HEK293 (cell line): ENCODE results near the gene NUDT16L1.

Experiments
- KLF1 ChIP-seq: fragments of 450-650 bp; formaldehyde crosslinking; IDR thresholded peaks from 2 replicates; pipeline ENCODE4 v1.5.1; 2016; ENCODE audit warnings: missing biosample characterization, missing genetic modification characterization
- YY2 ChIP-seq: fragments of 450-650 bp; formaldehyde crosslinking; IDR thresholded peaks from 2 replicates; pipeline ENCODE4 v1.5.1; 2016; ENCODE audit warnings: missing biosample characterization, missing genetic modification characterization
- ZBTB17 ChIP-seq: fragments of 450-650 bp; formaldehyde crosslinking; IDR thresholded peaks from 2 replicates; pipeline ENCODE4 v1.5.1; 2016; ENCODE audit warnings: missing biosample characterization, missing genetic modification characterization
- ZNF138 ChIP-seq: fragments of 450-650 bp; formaldehyde crosslinking; IDR thresholded peaks from 2 replicates; pipeline ENCODE4 v1.5.1; 2016; ENCODE audit warnings: missing biosample characterization, missing genetic modification characterization, borderline replicate concordance
- ZNF140 ChIP-seq: fragments of 450-650 bp; formaldehyde crosslinking; IDR thresholded peaks from 2 replicates; pipeline ENCODE4 v1.5.1; 2016; ENCODE audit warnings: missing biosample characterization, missing genetic modification characterization
- ZNF571 ChIP-seq: fragments of 450-650 bp; formaldehyde crosslinking; IDR thresholded peaks from 2 replicates; pipeline ENCODE4 v1.5.0; 2017; ENCODE audit warnings: missing biosample characterization, missing genetic modification characterization
- TF ChIP-seq, protein P1 (sequence below): fragments of 450-650 bp; formaldehyde crosslinking; IDR thresholded peaks from 2 replicates; pipeline ENCODE4 v1.5.1; 2016; ENCODE audit warnings: missing biosample characterization, missing genetic modification characterization
- TF ChIP-seq, protein P2 (sequence below): fragments of 450-650 bp; formaldehyde crosslinking; IDR thresholded peaks from 2 replicates; pipeline ENCODE4 v1.5.1; 2016; ENCODE audit warnings: missing biosample characterization, missing genetic modification characterization

DNA sequence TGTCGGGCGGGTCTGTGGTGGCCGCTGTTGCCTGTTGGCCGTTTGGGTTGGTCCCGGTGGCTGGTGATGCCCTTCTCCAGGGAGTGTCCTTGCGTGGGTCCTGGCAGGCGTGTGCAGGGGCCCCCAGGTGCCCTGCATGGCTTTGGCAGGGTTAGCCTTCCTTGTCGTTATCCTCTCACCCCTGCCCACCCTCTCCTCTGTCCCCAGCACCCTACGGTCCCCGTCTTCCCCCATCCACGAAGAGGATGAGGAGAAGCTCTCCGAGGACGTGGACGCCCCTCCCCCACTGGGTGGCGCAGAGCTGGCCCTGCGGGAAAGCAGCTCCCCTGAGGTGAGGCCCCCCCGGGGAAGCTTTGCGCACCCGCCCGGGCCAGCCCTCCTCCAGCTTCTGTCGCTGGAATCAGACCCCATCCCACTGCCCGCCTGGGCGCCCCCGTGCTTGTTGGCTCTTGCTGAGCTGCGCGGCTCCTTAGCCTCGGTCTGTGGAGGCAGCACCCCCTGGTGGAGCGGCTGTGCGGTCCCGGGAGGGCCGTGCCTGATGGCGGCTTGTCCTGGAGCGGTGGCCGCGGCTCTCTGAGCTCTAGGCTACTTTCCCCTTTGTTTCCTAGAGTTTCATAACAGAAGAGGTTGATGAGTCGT, 10.6 kb upstream of the NUDT16L1 start:
- TF ChIP-seq ZBTB17 (tag by site-specific recombination) (no peak), ZNF138 (no peak), YY2 (tag by site-specific recombination) (no peak), KLF1 (tag by site-specific recombination) (no peak), ZNF571 (tag by site-specific recombination) (no peak), ZNF140 (tag by site-specific recombination) (no peak)
- TF ChIP-seq, protein P1, sequence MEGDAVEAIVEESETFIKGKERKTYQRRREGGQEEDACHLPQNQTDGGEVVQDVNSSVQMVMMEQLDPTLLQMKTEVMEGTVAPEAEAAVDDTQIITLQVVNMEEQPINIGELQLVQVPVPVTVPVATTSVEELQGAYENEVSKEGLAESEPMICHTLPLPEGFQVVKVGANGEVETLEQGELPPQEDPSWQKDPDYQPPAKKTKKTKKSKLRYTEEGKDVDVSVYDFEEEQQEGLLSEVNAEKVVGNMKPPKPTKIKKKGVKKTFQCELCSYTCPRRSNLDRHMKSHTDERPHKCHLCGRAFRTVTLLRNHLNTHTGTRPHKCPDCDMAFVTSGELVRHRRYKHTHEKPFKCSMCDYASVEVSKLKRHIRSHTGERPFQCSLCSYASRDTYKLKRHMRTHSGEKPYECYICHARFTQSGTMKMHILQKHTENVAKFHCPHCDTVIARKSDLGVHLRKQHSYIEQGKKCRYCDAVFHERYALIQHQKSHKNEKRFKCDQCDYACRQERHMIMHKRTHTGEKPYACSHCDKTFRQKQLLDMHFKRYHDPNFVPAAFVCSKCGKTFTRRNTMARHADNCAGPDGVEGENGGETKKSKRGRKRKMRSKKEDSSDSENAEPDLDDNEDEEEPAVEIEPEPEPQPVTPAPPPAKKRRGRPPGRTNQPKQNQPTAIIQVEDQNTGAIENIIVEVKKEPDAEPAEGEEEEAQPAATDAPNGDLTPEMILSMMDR (tag by site-specific recombination): no peak
- TF ChIP-seq, protein P2, sequence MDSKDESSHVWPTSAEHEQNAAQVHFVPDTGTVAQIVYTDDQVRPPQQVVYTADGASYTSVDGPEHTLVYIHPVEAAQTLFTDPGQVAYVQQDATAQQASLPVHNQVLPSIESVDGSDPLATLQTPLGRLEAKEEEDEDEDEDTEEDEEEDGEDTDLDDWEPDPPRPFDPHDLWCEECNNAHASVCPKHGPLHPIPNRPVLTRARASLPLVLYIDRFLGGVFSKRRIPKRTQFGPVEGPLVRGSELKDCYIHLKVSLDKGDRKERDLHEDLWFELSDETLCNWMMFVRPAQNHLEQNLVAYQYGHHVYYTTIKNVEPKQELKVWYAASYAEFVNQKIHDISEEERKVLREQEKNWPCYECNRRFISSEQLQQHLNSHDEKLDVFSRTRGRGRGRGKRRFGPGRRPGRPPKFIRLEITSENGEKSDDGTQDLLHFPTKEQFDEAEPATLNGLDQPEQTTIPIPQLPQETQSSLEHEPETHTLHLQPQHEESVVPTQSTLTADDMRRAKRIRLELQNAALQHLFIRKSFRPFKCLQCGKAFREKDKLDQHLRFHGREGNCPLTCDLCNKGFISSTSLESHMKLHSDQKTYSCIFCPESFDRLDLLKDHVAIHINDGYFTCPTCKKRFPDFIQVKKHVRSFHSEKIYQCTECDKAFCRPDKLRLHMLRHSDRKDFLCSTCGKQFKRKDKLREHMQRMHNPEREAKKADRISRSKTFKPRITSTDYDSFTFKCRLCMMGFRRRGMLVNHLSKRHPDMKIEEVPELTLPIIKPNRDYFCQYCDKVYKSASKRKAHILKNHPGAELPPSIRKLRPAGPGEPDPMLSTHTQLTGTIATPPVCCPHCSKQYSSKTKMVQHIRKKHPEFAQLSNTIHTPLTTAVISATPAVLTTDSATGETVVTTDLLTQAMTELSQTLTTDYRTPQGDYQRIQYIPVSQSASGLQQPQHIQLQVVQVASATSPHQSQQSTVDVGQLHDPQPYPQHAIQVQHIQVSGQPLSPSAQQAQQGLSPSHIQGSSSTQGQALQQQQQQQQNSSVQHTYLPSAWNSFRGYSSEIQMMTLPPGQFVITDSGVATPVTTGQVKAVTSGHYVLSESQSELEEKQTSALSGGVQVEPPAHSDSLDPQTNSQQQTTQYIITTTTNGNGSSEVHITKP (tag by site-specific recombination): no peak
